MG63 (cell line): Measurements from ENCODE around the gene RMC1. TPM values are rescaled to one million over a fixed set of nuclear protein-coding genes. Genes with fewer than 3 reads are reported as not detected.
"Not testable (repeated sequence)": the region's sequence is repeated elsewhere in the genome, so short reads cannot be mapped to it uniquely, and the experiment has no call there.

Experiments
- DNase-seq: peaks from one replicate; pipeline ENCODE4 v3.0.0-alpha.2; 2020
- H3K27me3 ChIP-seq: fragments of 250-450 bp; sonication (Bioruptor Pico); 2 replicates; pipeline ENCODE4 v1.5.1; 2020; ENCODE audit warnings: mild to moderate bottlenecking, moderate library complexity
- H3K36me3 ChIP-seq: fragments of 250-450 bp; sonication (Bioruptor Pico); 2 replicates; pipeline ENCODE4 v1.5.1; 2020; ENCODE audit warnings: mild to moderate bottlenecking, moderate library complexity
- H3K4me3 ChIP-seq: fragments of 250-450 bp; sonication (Bioruptor Pico); 2 replicates; pipeline ENCODE4 v1.5.1; 2020; ENCODE audit warnings: mild to moderate bottlenecking, moderate library complexity
- H3K9me3 ChIP-seq: fragments of 250-450 bp; sonication (Bioruptor Pico); 2 replicates; pipeline ENCODE4 v1.5.1; 2020; ENCODE audit warnings: mild to moderate bottlenecking, moderate library complexity
- total RNA-seq: library from RNA; depleted of rRNA; stranded (reverse); fragments of >200 nt; shearing (Covaris generic); gene quantifications from 2 replicates; pipeline ENCODE4 v1.2.3, GENCODE V29; 2014; ENCODE audit warnings: low replicate concordance

Gene RMC1
- total RNA-seq, 1 experiment from 2014 or later, result 21.1 TPM

DNA sequence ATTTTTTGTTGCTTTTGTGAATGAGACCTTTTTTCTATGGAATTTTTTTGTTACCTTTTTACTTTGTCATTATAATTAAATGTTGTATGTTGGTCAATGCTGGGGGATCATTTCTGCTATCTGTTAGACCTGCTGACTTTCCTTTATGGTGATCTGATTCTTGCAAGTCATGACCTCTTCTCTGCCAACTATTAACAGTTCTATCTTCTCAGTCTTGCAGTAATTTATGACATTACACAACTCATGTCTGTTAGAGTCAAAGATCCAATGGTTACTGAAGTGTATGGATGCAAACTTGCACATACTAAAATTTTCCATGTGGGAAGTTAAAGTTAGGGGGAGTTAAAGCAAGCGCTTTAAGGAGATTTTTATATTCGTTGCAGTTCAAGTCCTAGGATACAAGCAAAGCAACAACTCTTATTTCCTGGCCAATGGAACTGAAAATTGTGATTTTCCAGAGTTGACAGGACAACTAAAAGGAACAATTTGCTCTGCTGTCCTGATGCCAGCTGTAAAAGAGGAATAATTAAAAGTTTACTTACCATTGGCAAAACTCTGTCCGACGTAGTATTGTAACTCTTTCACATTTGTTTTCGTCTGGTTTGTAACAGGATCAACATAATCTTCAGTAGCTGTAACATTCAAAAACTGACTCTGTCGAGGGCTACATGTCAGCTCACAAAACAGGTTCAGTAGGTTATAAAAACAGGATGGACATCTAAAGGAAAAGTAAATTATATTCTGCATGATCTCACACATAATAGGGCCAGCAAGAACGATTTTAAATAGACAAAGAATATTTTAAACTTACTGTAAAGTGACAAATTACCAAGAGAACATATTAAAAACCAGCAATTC lies 65.2 kb downstream of the RMC1 start:
- H3K27me3 ChIP-seq, result no peaks in the 10 kb centered on the region
- DNase-seq, result no peak
- H3K36me3 ChIP-seq, result peaks cover 49% of the 10 kb centered on the region
- H3K4me3 ChIP-seq, result no peak overlapping the region
- H3K9me3 ChIP-seq, result no peaks in the 10 kb centered on the region

DNA sequence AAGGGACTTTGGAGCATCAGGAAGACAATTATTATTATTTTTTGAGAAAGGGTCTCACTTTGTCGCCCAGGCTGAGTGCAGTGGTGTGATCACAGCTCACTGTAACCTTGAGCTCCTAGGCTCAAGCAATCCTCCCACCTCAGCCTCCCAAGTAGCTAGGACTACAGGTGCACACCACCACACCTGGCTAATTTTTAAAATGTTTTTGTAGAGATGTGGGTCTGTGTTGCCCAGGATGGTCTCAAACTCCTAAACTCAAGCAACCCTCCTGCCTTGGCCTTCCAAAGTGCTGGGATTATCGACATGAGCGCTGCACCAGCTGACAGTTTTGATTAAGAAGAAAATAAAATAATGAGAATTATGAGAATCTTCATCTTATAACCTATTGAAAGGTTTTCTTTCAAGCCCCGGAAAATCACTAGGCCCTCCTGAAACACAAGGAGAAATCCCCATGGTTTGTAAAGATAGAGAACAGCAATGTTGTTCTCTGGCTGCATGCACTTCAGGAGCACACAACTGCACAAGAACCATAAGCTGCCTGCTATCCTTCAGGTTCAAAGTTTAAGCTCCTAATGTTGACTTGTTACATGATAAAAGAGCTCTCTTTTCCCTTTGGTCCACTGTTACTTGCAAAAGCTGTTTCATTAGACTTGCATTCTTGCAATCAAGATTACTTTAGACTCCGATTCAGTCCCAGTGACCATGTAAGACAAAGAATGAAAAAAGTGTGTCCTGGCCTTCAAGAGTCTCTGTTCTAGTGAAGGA lies 66.2 kb downstream of the RMC1 start:
- H3K4me3 ChIP-seq, result no peak overlapping the region
- H3K36me3 ChIP-seq, result peaks cover 50% of the 10 kb centered on the region
- no peaks in the 10 kb centered on the region for H3K27me3 ChIP-seq
- no peak for DNase-seq
- no peaks in the 10 kb centered on the region for H3K9me3 ChIP-seq

DNA sequence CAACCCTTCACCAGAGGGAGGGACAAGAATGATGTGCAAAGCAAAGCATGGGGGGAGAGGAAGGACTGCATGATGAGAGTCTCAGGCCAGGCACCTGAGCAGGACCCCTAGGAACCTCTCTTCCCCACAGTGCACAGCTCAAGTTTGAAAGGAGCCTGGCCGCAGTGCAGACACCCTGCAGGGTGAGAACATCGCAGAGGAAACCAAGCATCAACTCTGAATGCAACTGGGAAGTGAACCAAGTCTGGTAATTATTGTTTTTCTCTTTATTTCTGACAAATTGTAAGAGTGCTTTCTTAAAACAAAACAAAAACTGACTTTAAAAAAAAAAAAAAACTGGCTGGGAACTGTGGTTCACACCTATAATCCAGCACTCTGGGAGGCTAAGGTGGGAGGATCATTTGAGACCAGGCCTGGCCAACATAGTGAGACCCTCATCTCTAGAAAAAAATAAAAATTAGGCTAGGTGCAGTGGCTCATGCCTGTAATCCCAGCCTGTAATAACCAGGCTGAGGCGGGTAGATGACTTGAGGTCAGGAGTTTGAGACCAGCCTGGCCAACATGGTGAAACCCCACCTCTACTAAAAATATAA lies 67.7 kb downstream of the RMC1 start:
- Histone ChIP-seq H3K36me3 (peaks cover 47% of the 10 kb centered on the region), H3K9me3 (no peaks in the 10 kb centered on the region), H3K27me3 (no peaks in the 10 kb centered on the region), H3K4me3 (no peak overlapping the region)
- no peak for DNase-seq

DNA sequence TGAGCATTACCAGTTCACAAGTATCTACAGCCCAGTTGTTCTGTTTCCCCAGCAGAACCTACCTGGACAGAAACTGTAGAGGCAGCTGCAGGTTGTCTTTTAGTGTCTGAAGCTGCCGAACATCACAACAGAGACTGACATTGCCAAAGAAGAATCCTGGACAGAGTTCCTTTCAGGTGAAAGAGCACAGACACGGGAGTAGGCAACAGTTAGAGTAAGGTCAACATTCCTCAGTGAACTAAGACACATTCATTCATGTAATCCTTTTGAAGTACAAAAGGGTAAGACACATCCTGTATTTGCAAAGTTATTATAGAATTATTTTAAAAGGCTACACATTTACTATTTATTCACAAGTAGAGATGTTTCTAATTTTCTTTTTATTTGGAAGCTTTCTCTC lies 68.7 kb downstream of the RMC1 start:
- H3K36me3 ChIP-seq, result peaks cover 42% of the 10 kb centered on the region
- H3K9me3 ChIP-seq, result no peaks in the 10 kb centered on the region
- no peak for DNase-seq
- no peak overlapping the region for H3K4me3 ChIP-seq
- no peaks in the 10 kb centered on the region for H3K27me3 ChIP-seq

DNA sequence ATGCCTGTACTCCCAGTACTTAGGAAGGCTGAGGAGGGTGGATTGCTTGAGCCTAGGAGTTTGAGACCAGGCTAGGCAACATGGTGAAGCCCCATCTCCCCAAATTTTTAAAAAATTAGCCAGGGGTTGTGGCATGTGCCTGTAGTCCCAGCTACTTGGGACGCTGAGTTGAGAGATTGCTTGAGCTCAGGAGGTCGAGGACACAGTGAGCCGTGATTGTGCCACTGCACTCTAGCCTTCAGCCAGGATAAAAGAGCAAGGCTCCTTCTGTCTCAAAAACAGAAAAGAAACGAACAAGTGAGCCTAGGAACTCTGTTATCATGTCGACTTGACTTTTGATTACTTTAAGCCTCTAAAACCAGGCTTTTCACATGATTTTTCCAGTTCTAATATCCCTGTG lies 69.3 kb downstream of the RMC1 start:
- Histone ChIP-seq H3K27me3 (no peaks in the 10 kb centered on the region), H3K4me3 (no peak overlapping the region), H3K36me3 (peaks cover 37% of the 10 kb centered on the region), H3K9me3 (no peaks in the 10 kb centered on the region)
- no peak for DNase-seq

DNA sequence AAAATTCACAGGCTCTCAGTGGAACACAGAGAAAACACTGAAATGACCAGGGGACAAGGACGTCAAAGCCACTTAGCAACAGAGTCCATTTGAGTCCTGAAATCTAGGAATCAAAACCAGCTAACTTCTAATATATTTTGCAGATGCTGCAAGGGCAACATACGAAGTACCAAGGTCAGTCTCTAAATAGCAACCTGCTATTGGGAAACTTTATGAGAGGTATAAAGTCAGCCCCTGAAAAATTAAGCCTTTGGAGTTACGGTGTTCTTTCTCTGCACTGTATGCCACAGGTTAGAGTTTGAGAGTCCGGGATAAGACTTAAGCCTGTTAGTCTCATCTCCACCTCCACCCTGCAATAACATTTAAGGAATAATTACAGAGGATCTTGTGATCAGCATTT lies 69.7 kb downstream of the RMC1 start:
- no peak overlapping the region for H3K4me3 ChIP-seq
- DNase-seq, result no peak
- no peaks in the 10 kb centered on the region for H3K9me3 ChIP-seq
- H3K36me3 ChIP-seq, result peaks cover 36% of the 10 kb centered on the region
- H3K27me3 ChIP-seq, result no peaks in the 10 kb centered on the region

DNA sequence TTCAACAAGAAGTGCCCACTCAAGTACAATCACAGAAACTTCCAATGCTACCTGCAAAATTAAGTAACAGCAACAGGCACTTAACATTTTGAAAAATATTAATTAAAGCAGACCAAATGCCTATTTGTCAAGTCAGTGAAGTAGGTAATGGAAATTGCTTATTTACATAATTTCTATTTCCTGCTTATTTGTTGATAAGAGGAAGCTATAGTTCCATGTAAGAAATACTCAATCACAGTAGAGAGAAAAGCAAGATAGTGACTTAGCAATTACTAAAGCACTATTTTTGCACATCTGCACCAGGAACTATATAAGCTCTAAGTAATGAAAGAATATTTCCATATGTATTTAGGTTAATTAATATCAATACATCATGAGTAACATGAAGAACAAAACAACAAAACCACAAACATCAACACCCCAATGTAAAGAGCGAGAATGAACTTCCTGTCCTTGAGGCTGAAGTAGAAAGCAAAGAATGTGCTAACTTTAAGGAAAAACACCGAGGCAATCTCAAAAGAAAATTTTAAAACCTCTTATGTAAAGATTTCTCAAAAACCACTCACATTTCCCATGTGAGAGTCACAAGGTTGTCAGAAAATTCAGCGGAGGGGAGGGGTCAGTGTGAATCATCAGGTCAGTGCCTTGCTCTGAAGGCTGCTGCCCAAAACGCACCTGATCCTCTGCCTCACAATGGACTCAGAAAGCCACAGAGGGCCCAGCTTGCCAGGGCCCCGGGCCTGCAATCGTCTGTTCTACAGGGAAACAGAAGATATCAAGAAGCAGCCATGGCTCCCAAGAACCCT lies 70.5 kb downstream of the RMC1 start:
- DNase-seq, result peak; percentile 28
- H3K27me3 ChIP-seq, result no peaks in the 10 kb centered on the region
- peaks cover 29% of the 10 kb centered on the region for H3K36me3 ChIP-seq
- no peak overlapping the region for H3K4me3 ChIP-seq
- no peaks in the 10 kb centered on the region for H3K9me3 ChIP-seq

DNA sequence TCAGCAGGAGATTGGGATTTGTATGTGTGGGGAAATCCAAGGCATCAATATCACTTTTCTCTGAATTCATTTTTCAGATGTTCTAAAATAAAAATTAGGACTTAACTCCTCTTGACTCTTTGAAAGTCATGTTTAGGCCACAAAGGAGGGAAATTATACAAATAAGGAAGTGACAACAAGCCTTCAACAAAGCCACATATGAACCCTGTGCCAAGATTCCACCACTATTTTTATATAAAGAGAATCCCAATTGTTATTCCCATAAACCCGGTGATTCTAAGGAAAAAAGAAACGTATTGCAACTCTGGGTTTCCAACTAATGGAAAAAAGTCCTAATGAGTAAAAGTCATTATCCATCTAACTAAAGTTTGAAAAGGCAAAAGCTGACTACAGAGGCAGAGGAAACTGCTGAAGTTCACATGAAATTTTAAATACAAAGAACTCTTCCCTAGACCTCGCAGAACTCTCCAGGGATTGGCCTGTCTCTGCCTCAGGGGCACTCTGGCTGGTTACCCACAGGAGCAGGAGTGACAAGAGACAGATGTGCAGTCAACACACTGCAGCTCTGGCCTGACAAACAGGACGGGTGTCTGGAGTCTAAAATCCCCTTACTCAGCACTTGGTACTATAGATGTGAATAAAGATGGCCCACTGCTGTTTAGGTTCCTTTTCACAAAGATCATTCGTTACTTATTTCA lies 71.4 kb downstream of the RMC1 start:
- DNase-seq, result no peak
- no peaks in the 10 kb centered on the region for H3K9me3 ChIP-seq
- peaks cover 22% of the 10 kb centered on the region for H3K36me3 ChIP-seq
- H3K4me3 ChIP-seq, result no peak overlapping the region
- H3K27me3 ChIP-seq, result no peaks in the 10 kb centered on the region

DNA sequence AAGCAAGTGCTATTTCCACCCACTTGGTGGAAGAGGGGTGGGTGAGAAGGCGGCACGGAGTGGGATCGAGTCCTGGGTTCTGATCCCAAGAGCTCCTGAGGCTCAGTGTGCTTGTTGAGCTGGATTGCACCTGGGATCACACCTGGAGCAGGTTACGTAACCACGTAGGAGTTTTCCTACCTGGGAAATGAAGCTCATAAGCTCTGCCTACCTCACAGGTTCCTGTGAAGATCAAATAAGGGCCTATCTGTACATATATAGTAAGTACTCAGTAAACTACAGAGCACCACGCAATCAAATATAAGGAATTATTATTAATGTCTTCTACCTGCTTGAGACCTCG lies 72.0 kb downstream of the RMC1 start:
- H3K4me3 ChIP-seq, result no peak overlapping the region
- no peaks in the 10 kb centered on the region for H3K9me3 ChIP-seq
- no peaks in the 10 kb centered on the region for H3K27me3 ChIP-seq
- H3K36me3 ChIP-seq, result peaks cover 22% of the 10 kb centered on the region
- DNase-seq, result no peak

DNA sequence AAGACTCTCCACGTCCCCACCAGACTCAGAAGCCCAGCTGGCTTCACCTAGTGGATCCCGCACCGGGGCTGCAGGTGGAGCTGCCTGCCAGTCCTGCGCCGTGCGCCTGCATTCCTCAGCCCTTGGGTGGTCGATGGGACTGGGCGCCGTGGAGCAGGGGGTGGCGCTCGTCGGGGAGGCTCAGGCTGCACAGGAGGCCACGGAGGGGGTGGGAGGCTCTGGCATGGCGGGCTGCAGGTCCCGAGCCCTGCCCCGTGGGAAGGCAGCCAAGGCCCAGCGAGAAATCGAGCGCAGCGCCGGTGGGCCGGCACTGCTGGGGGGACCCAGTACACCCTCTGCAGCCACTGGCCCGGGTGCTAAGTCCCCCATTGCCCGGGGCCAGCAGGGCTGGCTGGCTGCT lies 74.2 kb downstream of the RMC1 start:
- H3K9me3 ChIP-seq, H3K27me3 ChIP-seq, H3K4me3 ChIP-seq, DNase-seq: not testable (repeated sequence)
- peaks cover 19% of the 10 kb centered on the region for H3K36me3 ChIP-seq

DNA sequence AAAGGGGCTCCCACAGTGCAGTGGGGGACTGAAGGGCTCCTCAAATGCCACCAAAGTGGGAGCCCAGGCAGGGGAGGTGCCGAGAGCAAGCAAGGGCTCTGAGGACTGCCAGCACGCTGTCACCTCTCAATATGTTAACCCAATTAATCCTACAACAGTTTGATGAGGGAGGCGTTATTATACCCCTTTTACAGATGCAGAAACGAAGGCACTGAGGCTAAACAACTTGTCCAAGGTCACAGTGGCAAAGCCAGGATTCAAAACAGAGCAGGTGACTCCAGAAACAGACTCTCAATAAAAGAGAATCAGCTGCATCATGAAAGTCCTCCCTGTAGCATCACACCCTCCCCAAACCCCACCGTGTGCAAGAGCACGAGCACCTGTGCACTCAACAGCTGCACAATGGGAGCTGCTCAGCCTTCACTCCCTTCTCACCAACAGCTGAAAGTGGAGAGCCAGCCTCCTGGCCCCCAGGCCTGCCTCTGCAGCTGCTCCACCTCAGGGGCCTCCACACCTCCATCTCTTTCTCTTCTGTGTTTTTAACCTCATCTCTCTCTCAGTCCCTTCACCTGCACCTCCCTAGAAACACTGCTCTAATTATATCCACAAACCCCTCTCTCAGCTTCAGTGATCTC lies 74.9 kb downstream of the RMC1 start:
- no peaks in the 10 kb centered on the region for H3K9me3 ChIP-seq
- H3K27me3 ChIP-seq, result no peaks in the 10 kb centered on the region
- peaks cover 18% of the 10 kb centered on the region for H3K36me3 ChIP-seq
- no peak overlapping the region for H3K4me3 ChIP-seq
- no peak for DNase-seq

DNA sequence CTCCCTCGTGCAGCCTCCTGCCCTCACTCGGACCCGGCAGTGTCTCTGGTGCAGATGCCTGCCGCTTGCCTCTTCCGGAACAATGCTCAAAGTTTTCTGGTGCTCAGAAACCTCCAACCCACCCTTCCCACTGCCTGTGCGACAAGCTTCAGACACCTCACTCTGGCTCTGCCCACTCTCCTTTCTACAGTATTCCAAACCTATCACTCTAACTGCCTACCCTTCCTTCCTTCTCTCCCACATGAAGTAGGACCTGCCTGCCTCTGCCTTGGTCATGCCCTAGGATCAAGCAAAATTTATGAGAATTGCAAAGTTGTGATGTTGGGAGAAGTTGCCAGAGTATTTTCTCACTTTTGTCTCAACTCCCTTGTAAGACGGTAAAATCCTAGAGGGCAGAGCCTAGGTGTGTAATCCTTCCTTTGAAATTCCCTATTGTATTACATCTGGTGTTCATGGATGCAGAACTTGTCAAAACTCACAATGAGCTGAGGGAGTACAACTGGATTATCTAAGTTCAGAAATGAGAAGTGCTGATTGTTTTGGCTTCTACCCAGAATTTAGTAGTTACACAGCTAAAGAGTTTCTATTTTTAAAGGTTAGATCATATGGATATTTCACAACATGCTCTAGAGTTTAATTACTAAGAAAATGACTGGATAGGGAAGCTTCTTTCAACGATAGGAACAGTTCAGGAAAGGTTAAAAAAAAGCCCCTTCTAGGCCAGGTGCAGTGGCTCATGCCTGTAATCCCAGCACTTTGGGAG lies 75.8 kb downstream of the RMC1 start:
- Histone ChIP-seq H3K9me3 (no peaks in the 10 kb centered on the region), H3K36me3 (peaks cover 12% of the 10 kb centered on the region), H3K27me3 (no peaks in the 10 kb centered on the region), H3K4me3 (no peak overlapping the region)
- no peak for DNase-seq

DNA sequence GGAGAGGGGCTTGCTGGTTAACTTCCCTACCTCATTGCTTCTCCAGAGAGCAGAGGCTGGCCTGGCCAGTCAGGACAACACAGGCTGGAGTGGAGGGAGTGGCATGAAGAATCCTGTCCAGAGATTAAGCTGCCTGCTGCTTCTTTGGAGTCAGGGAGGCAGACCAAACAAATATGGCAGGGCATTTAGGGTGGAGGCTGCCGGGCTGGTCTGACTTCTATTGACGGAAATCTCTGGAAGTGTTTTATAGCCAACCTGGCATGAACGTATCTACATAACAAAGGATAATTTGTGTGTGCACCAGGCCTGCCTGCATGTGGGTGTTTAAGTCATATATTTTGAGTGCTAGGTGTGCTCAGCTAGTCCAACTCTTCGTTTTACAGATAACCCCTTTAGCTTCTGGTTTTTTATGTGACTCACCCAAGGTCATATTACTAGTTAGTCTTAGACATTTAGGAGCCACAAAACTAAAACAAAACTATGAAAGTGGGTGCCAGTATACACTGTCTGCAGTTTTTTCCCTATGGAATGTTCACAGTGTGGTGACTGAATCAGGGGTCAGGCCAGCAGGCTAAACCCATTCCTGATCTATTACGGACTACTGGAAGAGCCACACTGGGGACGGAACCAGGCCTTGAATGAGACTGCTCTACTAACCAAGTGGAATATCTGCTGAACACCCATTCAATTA lies 77.5 kb downstream of the RMC1 start:
- Histone ChIP-seq H3K27me3 (no peaks in the 10 kb centered on the region), H3K4me3 (no peak overlapping the region), H3K9me3 (no peaks in the 10 kb centered on the region), H3K36me3 (peaks cover 7% of the 10 kb centered on the region; the same call in 1 of the 2 replicates)
- peak; percentile 68 for DNase-seq
